MM.1S (cell line): ENCODE results near the gene TOX4.

ENCODE experiments used
- EZH2 ChIP-seq: fragments of 300-600 bp; sonication (generic); optimal IDR thresholded peaks from 2 replicates; pipeline ENCODE3; 2017; ENCODE audit warnings: low read depth, mild to moderate bottlenecking, antibody characterized with exemption, low read length, mixed read lengths
- TF ChIP-seq, protein P1 (sequence below): fragments of 300-600 bp; sonication (generic); IDR thresholded peaks from 2 replicates; pipeline ENCODE4 v1.5.1; 2016; ENCODE audit warnings: antibody characterized with exemption, low read length, mixed read lengths

DNA sequence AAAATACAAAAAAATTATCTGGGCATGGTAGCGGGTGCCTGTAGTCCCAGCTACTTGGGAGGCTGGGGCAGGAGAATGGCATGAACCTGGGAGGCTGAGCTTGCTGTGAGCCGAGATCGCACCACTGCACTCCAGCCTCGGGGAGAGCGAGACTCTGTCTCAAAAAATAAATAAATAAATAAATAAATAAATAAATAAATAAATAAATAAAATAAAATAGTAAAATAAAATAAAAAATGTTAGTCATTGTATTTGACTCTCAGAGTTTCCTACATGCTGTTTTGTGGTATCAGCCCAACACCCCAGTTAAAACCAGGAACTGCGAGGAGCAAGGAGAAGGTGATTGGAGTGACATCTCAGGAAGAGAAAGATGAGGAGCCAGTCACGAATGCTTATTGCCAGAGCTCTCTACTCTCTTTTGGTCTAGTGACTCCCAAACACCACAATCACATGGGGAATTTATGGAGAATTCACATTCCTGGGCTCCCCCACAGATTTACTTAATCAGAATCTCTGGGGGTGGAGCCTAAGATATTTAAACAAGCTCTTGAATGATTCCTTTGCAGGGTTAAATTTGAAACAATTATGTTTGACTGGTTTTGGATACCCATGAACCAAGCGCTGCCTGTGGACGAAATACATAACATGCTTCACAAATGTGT, 64.5 kb downstream of the TOX4 start:
- TF ChIP-seq, protein P1, sequence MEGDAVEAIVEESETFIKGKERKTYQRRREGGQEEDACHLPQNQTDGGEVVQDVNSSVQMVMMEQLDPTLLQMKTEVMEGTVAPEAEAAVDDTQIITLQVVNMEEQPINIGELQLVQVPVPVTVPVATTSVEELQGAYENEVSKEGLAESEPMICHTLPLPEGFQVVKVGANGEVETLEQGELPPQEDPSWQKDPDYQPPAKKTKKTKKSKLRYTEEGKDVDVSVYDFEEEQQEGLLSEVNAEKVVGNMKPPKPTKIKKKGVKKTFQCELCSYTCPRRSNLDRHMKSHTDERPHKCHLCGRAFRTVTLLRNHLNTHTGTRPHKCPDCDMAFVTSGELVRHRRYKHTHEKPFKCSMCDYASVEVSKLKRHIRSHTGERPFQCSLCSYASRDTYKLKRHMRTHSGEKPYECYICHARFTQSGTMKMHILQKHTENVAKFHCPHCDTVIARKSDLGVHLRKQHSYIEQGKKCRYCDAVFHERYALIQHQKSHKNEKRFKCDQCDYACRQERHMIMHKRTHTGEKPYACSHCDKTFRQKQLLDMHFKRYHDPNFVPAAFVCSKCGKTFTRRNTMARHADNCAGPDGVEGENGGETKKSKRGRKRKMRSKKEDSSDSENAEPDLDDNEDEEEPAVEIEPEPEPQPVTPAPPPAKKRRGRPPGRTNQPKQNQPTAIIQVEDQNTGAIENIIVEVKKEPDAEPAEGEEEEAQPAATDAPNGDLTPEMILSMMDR, result no peak
- TF ChIP-seq EZH2, result no peak
